Mesenchymal stem cell (in vitro differentiated cells and primary cell): ENCODE results near the gene RERE.

ENCODE experiments used
- DNase-seq: peaks from one replicate; pipeline ENCODE4 v3.0.0-alpha.2; 2013
- H2AFZ ChIP-seq: one replicate; pipeline ENCODE4 v1.6.1; 2013; ENCODE audit warnings: low read depth, mild to moderate bottlenecking, control low read depth, inconsistent platforms, low read length, moderate library complexity
- H2AK5ac ChIP-seq: 2 replicates; pipeline ENCODE4 v1.6.1; 2013; ENCODE audit warnings: low read length, moderate library complexity, mild to moderate bottlenecking, inconsistent platforms; ENCODE audit not compliant: severe bottlenecking
- H2BK120ac ChIP-seq: one replicate; pipeline ENCODE4 v1.6.1; 2013; ENCODE audit warnings: low read depth, mild to moderate bottlenecking, inconsistent platforms, low read length, moderate library complexity
- H2BK12ac ChIP-seq, 2 experiments: one replicate each; pipeline ENCODE4 v1.6.1; 2013; ENCODE audit warnings: inconsistent platforms in 2 of 2, low read length in 2 of 2, mild to moderate bottlenecking in 2 of 2, moderate library complexity in 2 of 2, control low read depth in 1 of 2
- H2BK15ac ChIP-seq: one replicate; pipeline ENCODE4 v1.6.1; 2013; ENCODE audit warnings: mild to moderate bottlenecking, low read depth, inconsistent platforms; ENCODE audit not compliant: poor library complexity, severe bottlenecking
- H2BK5ac ChIP-seq: 2 replicates; pipeline ENCODE4 v1.6.1; 2013; ENCODE audit warnings: low read depth, mild to moderate bottlenecking, low read length, control low read depth, inconsistent platforms; ENCODE audit not compliant: poor library complexity, severe bottlenecking
- H3K14ac ChIP-seq, 2 experiments: one replicate each; pipeline ENCODE4 v1.6.1; 2013; ENCODE audit warnings: inconsistent platforms in 2 of 2, low read length in 2 of 2, control low read depth in 1 of 2, mild to moderate bottlenecking in 1 of 2, moderate library complexity in 1 of 2
- H3K18ac ChIP-seq, 2 experiments: one replicate each; pipeline ENCODE4 v1.6.1; 2013; ENCODE audit warnings: inconsistent platforms in 2 of 2, low read length in 2 of 2, control low read depth in 1 of 2, low read depth in 1 of 2, mild to moderate bottlenecking in 1 of 2
- H3K23ac ChIP-seq, 2 experiments: one replicate each; pipeline ENCODE4 v1.6.1; 2013; ENCODE audit warnings: inconsistent platforms in 2 of 2, low read length in 2 of 2, mild to moderate bottlenecking in 2 of 2, moderate library complexity in 2 of 2, control low read depth in 1 of 2
- H3K27ac ChIP-seq: 2 replicates; pipeline ENCODE4 v1.5.1; 2013; ENCODE audit warnings: mild to moderate bottlenecking, moderate library complexity, low read length, control low read depth, inconsistent platforms; ENCODE audit not compliant: poor library complexity, severe bottlenecking
- H3K27me3 ChIP-seq, 2 experiments: 2 replicates each; pipeline versions ENCODE4 v1.6.1 to v1.7.0; 2013; ENCODE audit warnings: low read length in 2 of 2, mild to moderate bottlenecking in 2 of 2, moderate library complexity in 2 of 2, control low read depth in 1 of 2, inconsistent platforms in 1 of 2; ENCODE audit not compliant: control insufficient read depth in 1 of 2, insufficient read depth in 1 of 2
- H3K36me3 ChIP-seq, 2 experiments: 2 replicates each; pipeline versions ENCODE4 v1.6.1 to v1.7.0; 2013; ENCODE audit warnings: low read length in 2 of 2, control low read depth in 1 of 2, inconsistent platforms in 1 of 2, low read depth in 1 of 2, mild to moderate bottlenecking in 1 of 2; ENCODE audit not compliant: insufficient read depth in 2 of 2, control insufficient read depth in 1 of 2
- H3K4ac ChIP-seq, 2 experiments: one replicate each; pipeline ENCODE4 v1.6.1; 2013; ENCODE audit warnings: inconsistent platforms in 2 of 2, low read length in 2 of 2, mild to moderate bottlenecking in 2 of 2, moderate library complexity in 2 of 2, control low read depth in 1 of 2, low read depth in 1 of 2
- H3K4me1 ChIP-seq: 2 replicates; pipeline ENCODE4 v1.6.1; 2013; ENCODE audit warnings: low read depth, low read length, control low read depth; ENCODE audit not compliant: control insufficient read depth, insufficient read depth
- H3K4me2 ChIP-seq: 2 replicates; pipeline ENCODE4 v1.6.1; 2013; ENCODE audit warnings: low read length, mild to moderate bottlenecking, inconsistent platforms; ENCODE audit not compliant: poor library complexity, severe bottlenecking
- H3K4me3 ChIP-seq, 2 experiments: 2 replicates each; pipeline versions ENCODE4 v1.5.1 to v1.7.0; 2013; ENCODE audit warnings: low read length in 2 of 2, mild to moderate bottlenecking in 2 of 2, control low read depth in 1 of 2, low read depth in 1 of 2; ENCODE audit not compliant: insufficient read depth in 1 of 2
- H3K79me1 ChIP-seq: replicated peaks from 2 replicates; pipeline ENCODE4 v1.6.1; 2013; ENCODE audit warnings: mild to moderate bottlenecking, control low read depth, low read length, inconsistent platforms; ENCODE audit not compliant: poor library complexity, severe bottlenecking
- H3K9ac ChIP-seq: 2 replicates; pipeline ENCODE4 v1.7.0; 2013; ENCODE audit warnings: mild to moderate bottlenecking, low read length, moderate library complexity
- H3K9me3 ChIP-seq: 2 replicates; pipeline ENCODE4 v1.7.0; 2013; ENCODE audit warnings: mild to moderate bottlenecking, low read length; ENCODE audit not compliant: control insufficient read depth
- H4K8ac ChIP-seq: one replicate; pipeline ENCODE4 v1.6.1; 2013; ENCODE audit warnings: inconsistent platforms, mild to moderate bottlenecking, low read length, moderate library complexity
- H4K91ac ChIP-seq: one replicate; pipeline ENCODE4 v1.6.1; 2013; ENCODE audit warnings: mild to moderate bottlenecking, low read length, inconsistent platforms
- WGBS: methylation state at CpG from one replicate; pipeline ENCODE4 v1.1.7; 2013; ENCODE audit warnings: mixed read lengths; 5-methylcytosine and 5-hydroxymethylcytosine counted together

Gene RERE

GRCh38 chr1:8674912-8675311 lies 142.5 kb downstream of the RERE start:
- peaks cover 11% of the 10 kb centered on the region for H3K4me1 ChIP-seq
- H3K27ac ChIP-seq, result peak overlapping the region; percentile 23
- H3K27me3 ChIP-seq, result no peaks in the 10 kb centered on the region
- H2AFZ ChIP-seq, result no peak overlapping the region
- no peak overlapping the region for H2BK15ac ChIP-seq
- no peak for DNase-seq
- H4K91ac ChIP-seq, result no peak overlapping the region
- peak overlapping the region in 1 of 2 experiments; percentile 9 for H3K18ac ChIP-seq
- no peak overlapping the region for H3K4me2 ChIP-seq
- H3K14ac ChIP-seq, result no peak overlapping the region
- H2AK5ac ChIP-seq, result no peak overlapping the region
- H2BK120ac ChIP-seq, result no peak overlapping the region
- H3K9ac ChIP-seq, result no peak overlapping the region
- H2BK12ac ChIP-seq, result no peak overlapping the region
- H3K36me3 ChIP-seq, result no peaks in the 10 kb centered on the region
- H2BK5ac ChIP-seq, result no peak overlapping the region
- H3K9me3 ChIP-seq, result no peaks in the 10 kb centered on the region
- no peak overlapping the region for H4K8ac ChIP-seq
- H3K4ac ChIP-seq, result no peak overlapping the region
- peaks cover 10% of the 10 kb centered on the region for H3K79me1 ChIP-seq
- H3K4me3 ChIP-seq, result no peak overlapping the region
- H3K23ac ChIP-seq, result no peak overlapping the region
- WGBS, result no CpG with 5 or more reads among the region's 2 CpGs

- DNase-seq, result no peak
- Histone ChIP-seq H3K79me1 (peaks cover 8% of the 10 kb centered on the region), H3K27me3 (no peaks in the 10 kb centered on the region), H3K23ac (no peak overlapping the region), H2BK12ac (no peak overlapping the region), H3K4me2 (no peak overlapping the region), H3K4me3 (no peak overlapping the region), H3K14ac (no peak overlapping the region), H3K18ac (peak overlapping the region in 1 of 2 experiments; percentile 9), H3K36me3 (no peaks in the 10 kb centered on the region), H4K8ac (no peak overlapping the region), H3K4me1 (peaks cover 11% of the 10 kb centered on the region), H3K9me3 (no peaks in the 10 kb centered on the region), H2AFZ (no peak overlapping the region), H2AK5ac (no peak overlapping the region), H4K91ac (no peak overlapping the region), H3K4ac (no peak overlapping the region), H3K27ac (peak overlapping the region; percentile 23), H2BK120ac (no peak overlapping the region), H2BK15ac (no peak overlapping the region), H2BK5ac (no peak overlapping the region), H3K9ac (no peak overlapping the region)
- 93% methylated on average over 4 of the region's 4 CpGs for WGBS
Observed at GRCh38 chr1:8674481-8674880, 143.0 kb downstream of the RERE start.

GRCh38 chr1:8671306-8671917 lies 146.0 kb downstream of the RERE start:
- no peak overlapping the region for H3K14ac ChIP-seq
- peak overlapping the region; percentile 59 for H3K9ac ChIP-seq
- H3K36me3 ChIP-seq, result no peaks in the 10 kb centered on the region
- no peak overlapping the region for H2BK120ac ChIP-seq
- H2BK5ac ChIP-seq, result no peak overlapping the region
- no peaks in the 10 kb centered on the region for H3K27me3 ChIP-seq
- no peak overlapping the region for H4K91ac ChIP-seq
- H3K9me3 ChIP-seq, result no peaks in the 10 kb centered on the region
- H3K27ac ChIP-seq, result no peak overlapping the region
- H3K4me3 ChIP-seq, result no peak overlapping the region
- no peak overlapping the region for H2AFZ ChIP-seq
- H3K4me2 ChIP-seq, result no peak overlapping the region
- H4K8ac ChIP-seq, result no peak overlapping the region
- H2BK15ac ChIP-seq, result no peak overlapping the region
- 45% methylated on average over 6 of the region's 8 CpGs for WGBS
- no peak overlapping the region for H3K4ac ChIP-seq
- no peak overlapping the region for H2BK12ac ChIP-seq
- DNase-seq, result peak; percentile 82
- no peak overlapping the region for H2AK5ac ChIP-seq
- H3K23ac ChIP-seq, result no peak overlapping the region
- H3K4me1 ChIP-seq, result peaks cover 13% of the 10 kb centered on the region
- no peak overlapping the region for H3K18ac ChIP-seq
- H3K79me1 ChIP-seq, result peaks cover 7% of the 10 kb centered on the region

GRCh38 chr1:8670371-8670818 lies 147.0 kb downstream of the RERE start:
- no peak overlapping the region for H2BK15ac ChIP-seq
- H3K9ac ChIP-seq, result no peak overlapping the region
- no peak overlapping the region for H3K23ac ChIP-seq
- DNase-seq, result peak; percentile 69
- H3K4me2 ChIP-seq, result no peak overlapping the region
- H2BK5ac ChIP-seq, result no peak overlapping the region
- peak overlapping the region in 1 of 2 experiments; percentile 20 for H2BK12ac ChIP-seq
- H3K9me3 ChIP-seq, result no peaks in the 10 kb centered on the region
- no peak overlapping the region for H3K4me3 ChIP-seq
- H3K14ac ChIP-seq, result no peak overlapping the region
- H2BK120ac ChIP-seq, result no peak overlapping the region
- H3K18ac ChIP-seq, result peak overlapping the region; percentile 34 to 75
- peak overlapping the region; percentile 49 for H4K8ac ChIP-seq
- H3K36me3 ChIP-seq, result no peaks in the 10 kb centered on the region
- WGBS, result 24% methylated on average over 2 of the region's 2 CpGs
- H2AFZ ChIP-seq, result no peak overlapping the region
- H2AK5ac ChIP-seq, result peak overlapping the region; percentile 78
- H3K27me3 ChIP-seq, result no peaks in the 10 kb centered on the region
- no peak overlapping the region for H3K4ac ChIP-seq
- H3K79me1 ChIP-seq, result peaks cover 7% of the 10 kb centered on the region
- peaks cover 15% of the 10 kb centered on the region for H3K4me1 ChIP-seq
- peak overlapping the region; percentile 20 for H3K27ac ChIP-seq
- no peak overlapping the region for H4K91ac ChIP-seq
